Uterus (tissue), 4 donors: ENCODE results near the gene SLBP. TPM values are rescaled to one million over a fixed set of nuclear protein-coding genes. Genes with fewer than 3 reads are reported as not detected.

Source experiments
- DNase-seq, 2 donors: peaks; one replicate each; pipeline ENCODE4 v3.0.0-alpha.2; 2019 to 2020
- H3K27ac ChIP-seq, 2 donors: fragments of 200-600 bp; sonication (generic); 1 replicate in 1 of 2; 2 replicates in 1 of 2; pipeline ENCODE4 v1.5.1; 2016 to 2018
- H3K27me3 ChIP-seq, 2 donors: fragments of 200-600 bp; sonication (generic); one replicate each; pipeline ENCODE4 v1.5.1; 2018 to 2019; ENCODE audit warnings: control low read depth in 1 of 2
- H3K36me3 ChIP-seq, 2 donors: fragments of 200-600 bp; sonication (generic); one replicate each; pipeline ENCODE4 v1.5.1; 2019; ENCODE audit warnings: control low read depth in 1 of 2
- H3K4me1 ChIP-seq, 2 donors: fragments of 200-600 bp; sonication (generic); one replicate each; pipeline ENCODE4 v1.5.1; 2018 to 2019; ENCODE audit warnings: control low read depth in 1 of 2
- H3K4me3 ChIP-seq, 2 donors: fragments of 200-600 bp; sonication (generic); 1 replicate in 1 of 2; 2 replicates in 1 of 2; pipeline ENCODE4 v1.5.1; 2018 to 2019; ENCODE audit warnings: mild to moderate bottlenecking in 1 of 2
- H3K9me3 ChIP-seq, 2 donors: fragments of 200-600 bp; sonication (generic); one replicate each; pipeline ENCODE4 v1.5.1; 2019; ENCODE audit warnings: control low read depth in 1 of 2
- CTCF ChIP-seq, 4 experiments: fragments of 200-600 bp in 2 of 4; fragments of 450-650 bp in 2 of 4; sonication (generic) in 2 of 4; IDR thresholded peaks; one replicate each; pipeline ENCODE4 v1.5.1; 2016 to 2019; ENCODE audit warnings: antibody characterized with exemption in 4 of 4, mild to moderate bottlenecking in 2 of 4, moderate library complexity in 1 of 4
- POLR2A ChIP-seq, 2 donors: fragments of 450-650 bp; IDR thresholded peaks; one replicate each; pipeline ENCODE4 v1.6.1; 2016; ENCODE audit warnings: antibody characterized with exemption in 2 of 2, mild to moderate bottlenecking in 1 of 2, moderate library complexity in 1 of 2
- intact Hi-C: fragments of 100-400 bp; cut with DNase I; formaldehyde crosslinking; loops from one replicate; pipeline ENCODE4 v1.15.1; 2023; ENCODE audit warnings: low total_unique reads
- total RNA-seq, 4 donors: library from RNA; depleted of rRNA in 3 of 4; stranded (reverse); fragments of >200 nt in 3 of 4; gene quantifications; one replicate each; pipeline versions ENCODE4 v1.1.0 to v1.2.4, GENCODE V29; 2014 to 2023
- donor health status: DM: yes; HTN: yes; CAD: no.

The SLBP gene
- total RNA-seq, 4 donors from 2014 or later = 25.0 to 56.4 (median 41.4) TPM

GRCh38 chr4:1718095-1718850 is 6.2 kb upstream of the SLBP start:
- H3K27me3 ChIP-seq = no peaks in the 10 kb centered on the region
- peaks cover 0 to 20% of the 10 kb centered on the region in 2 donors for H3K4me1 ChIP-seq
- H3K36me3 ChIP-seq = no peaks in the 10 kb centered on the region
- no peak for DNase-seq
- no peak overlapping the region for H3K27ac ChIP-seq
- no peak for TF ChIP-seq POLR2A (IDR thresholded peaks at IDR 0.05)
- no peak for TF ChIP-seq CTCF (IDR thresholded peaks at IDR 0.05)
- H3K4me3 ChIP-seq = no peak overlapping the region
- no peaks in the 10 kb centered on the region for H3K9me3 ChIP-seq
- intact Hi-C loops = no loop called here

GRCh38 chr4:1717129-1718094 is 5.3 kb upstream of the SLBP start:
- Histone ChIP-seq H3K4me3 (no peak overlapping the region), H3K4me1 (peaks cover 0 to 24% of the 10 kb centered on the region in 2 donors), H3K27ac (no peak overlapping the region), H3K36me3 (no peaks in the 10 kb centered on the region), H3K27me3 (no peaks in the 10 kb centered on the region), H3K9me3 (no peaks in the 10 kb centered on the region)
- no peak for TF ChIP-seq CTCF (IDR thresholded peaks at IDR 0.05)
- no peak for TF ChIP-seq POLR2A (IDR thresholded peaks at IDR 0.05)
- DNase-seq = no peak
- intact Hi-C loops = no loop called here

GRCh38 chr4:1716065-1716945 is 4.2 kb upstream of the SLBP start:
- intact Hi-C loops = no loop called here
- no peak for DNase-seq

More at GRCh38 chr4:1716065-1716945, 4.2 kb upstream of the SLBP start:
- Histone ChIP-seq H3K4me3 (no peak overlapping the region), H3K27ac (no peak overlapping the region), H3K4me1 (peaks cover 0 to 14% of the 10 kb centered on the region in 2 donors), H3K27me3 (no peaks in the 10 kb centered on the region), H3K9me3 (no peaks in the 10 kb centered on the region), H3K36me3 (no peaks in the 10 kb centered on the region)
- TF ChIP-seq CTCF (IDR thresholded peaks at IDR 0.05) (no peak), POLR2A (IDR thresholded peaks at IDR 0.05) (no peak)
